SW 1271 (cell line): ENCODE measurements around the gene USP31.

Source experiments
- DNase-seq, 2 experiments: peaks; one replicate each; lab custom pipeline; 2025; lab: John Stamatoyannopoulos, UW

The USP31 gene

GRCh38 chr16:23149267-23149992 is at the start of gene USP31:
Gene USP31 (minus strand): TSS chr16:23149452. CDS start chr16:23149270, 182 bp downstream.
- peak; percentile 63 to 81 for DNase-seq

DNA sequence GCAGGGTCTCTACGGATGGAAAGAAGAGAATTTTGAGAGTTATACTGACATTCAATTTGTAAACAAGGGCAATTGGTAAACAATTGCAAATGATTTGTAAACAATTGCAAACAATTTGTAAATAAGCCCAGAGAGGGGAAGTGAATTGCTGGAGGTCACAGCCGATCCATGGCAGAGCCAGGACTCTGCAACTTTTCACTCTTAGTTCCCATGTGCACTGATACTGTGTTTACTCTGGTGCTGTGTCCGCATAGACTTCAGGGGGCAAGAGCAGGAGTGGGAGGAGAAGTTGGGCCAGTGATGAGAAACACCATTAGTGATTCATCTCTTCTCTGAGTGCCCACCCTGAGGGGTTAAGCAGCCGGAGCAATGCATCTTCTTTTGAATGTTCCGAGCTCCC is 47.3 kb upstream of the USP31 start:
- DNase-seq: no peak

DNA sequence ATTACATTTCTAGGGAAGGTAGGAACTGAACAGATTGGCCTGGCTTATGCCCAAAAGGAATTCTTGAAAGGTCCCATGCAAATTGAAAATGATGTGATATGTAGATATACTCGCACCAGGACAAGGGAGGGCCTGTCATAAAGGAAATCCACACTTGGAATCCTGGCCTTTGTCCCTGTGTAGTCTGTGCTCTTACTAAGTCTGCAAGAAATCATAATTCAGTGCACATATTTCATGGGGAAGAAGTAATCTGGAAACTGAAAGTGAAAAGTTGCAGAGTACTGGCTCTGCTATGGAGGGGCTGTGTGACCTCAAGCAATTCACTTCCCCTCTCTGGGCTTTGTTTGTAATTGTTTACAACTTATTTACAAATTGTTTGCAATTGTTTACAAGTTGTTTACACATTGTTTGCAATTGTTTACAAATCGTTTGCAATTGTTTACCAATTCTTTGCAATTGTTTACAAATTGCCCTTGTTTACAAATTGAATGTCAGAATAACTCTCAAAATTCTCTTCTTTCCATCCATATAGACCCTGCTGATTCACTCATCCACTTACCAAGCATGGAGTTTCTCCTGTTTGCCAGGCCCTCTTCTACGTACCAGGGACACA is 46.2 kb upstream of the USP31 start:
- DNase-seq: no peak

GRCh38 chr16:23194497-23195221 is 45.4 kb upstream of the USP31 start:
- DNase-seq: no peak

- no peak for DNase-seq
Observed at GRCh38 chr16:23188911-23189310, 39.7 kb upstream of the USP31 start.

DNA sequence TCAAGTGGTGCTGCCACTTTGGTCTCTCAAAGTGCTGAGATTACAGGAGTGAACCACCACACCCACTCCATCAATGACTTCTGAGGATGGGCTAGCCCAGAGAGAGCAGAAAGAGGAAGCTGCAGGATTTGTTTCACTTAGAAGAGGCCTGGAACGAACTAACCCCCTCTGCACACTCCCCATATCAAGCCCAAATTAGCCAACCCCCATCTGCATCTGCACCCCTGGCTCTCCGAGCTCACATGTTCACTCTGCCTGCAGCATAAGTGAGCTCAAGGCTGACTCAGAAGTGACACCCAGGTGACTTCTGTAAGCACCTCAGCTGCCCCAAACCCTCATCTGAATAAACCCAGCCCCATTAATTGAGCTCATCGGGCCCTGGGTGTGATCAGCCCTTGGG is 38.1 kb upstream of the USP31 start:
- DNase-seq: no peak

DNA sequence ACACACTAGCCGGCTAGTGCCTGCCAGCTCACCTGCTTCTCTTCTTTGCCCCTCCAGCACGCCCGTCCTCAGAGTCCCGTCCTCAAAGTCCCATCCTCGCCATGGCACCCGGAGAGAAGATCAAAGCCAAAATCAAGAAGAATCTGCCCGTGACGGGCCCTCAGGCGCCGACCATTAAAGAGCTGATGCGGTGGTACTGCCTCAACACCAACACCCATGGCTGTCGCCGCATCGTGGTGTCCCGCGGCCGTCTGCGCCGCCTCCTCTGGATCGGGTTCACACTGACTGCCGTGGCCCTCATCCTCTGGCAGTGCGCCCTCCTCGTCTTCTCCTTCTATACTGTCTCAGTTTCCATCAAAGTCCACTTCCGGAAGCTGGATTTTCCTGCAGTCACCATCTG is 36.9 kb upstream of the USP31 start:
- no peak for DNase-seq

- no peak for DNase-seq
Observed at GRCh38 chr16:23185656-23186055, 36.4 kb upstream of the USP31 start.

- no peak for DNase-seq
Observed at GRCh38 chr16:23183543-23183862, 34.3 kb upstream of the USP31 start.

- no peak for DNase-seq
Observed at GRCh38 chr16:23182679-23183542, 33.7 kb upstream of the USP31 start, which contains the start of gene SCNN1G. Gene SCNN1G (plus strand): TSS chr16:23182745. CDS start chr16:23186272, 3,527 bp downstream.

GRCh38 chr16:23182206-23182678 is 33.0 kb upstream of the USP31 start:
- peak in 1 of 2 experiments; percentile 11 for DNase-seq

DNA sequence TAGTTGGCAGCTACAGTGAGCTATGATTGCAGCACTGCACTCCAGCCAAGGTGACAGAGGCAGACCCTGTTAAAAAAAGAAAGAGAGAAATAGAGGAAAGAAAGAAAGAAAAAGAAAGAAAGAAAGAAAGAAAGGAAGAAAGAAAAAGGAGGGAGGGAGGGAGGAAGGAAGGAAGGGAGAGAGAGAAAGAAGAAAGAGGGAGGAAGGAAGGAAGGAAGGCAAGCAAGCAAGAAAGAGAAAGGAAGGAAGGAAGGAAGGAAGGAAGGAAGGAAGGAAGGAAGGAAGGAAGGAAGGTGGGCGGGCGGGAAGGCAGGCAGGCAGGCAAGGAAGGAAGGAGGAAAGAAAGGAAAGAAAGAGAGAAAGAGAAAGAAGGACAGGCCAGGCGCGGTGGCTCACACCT is 32.3 kb upstream of the USP31 start:
- DNase-seq: no peak

GRCh38 chr16:23175651-23176050 is 26.4 kb upstream of the USP31 start:
- no peak for DNase-seq

- DNase-seq: no peak
Observed at GRCh38 chr16:23174622-23175021, 25.4 kb upstream of the USP31 start.

- no peak for DNase-seq
Observed at GRCh38 chr16:23172994-23173393, 23.7 kb upstream of the USP31 start.

- DNase-seq: no peak
Observed at GRCh38 chr16:23172583-23172982, 23.3 kb upstream of the USP31 start.

- DNase-seq: no peak
Observed at GRCh38 chr16:23164736-23165135, 15.5 kb upstream of the USP31 start.

DNA sequence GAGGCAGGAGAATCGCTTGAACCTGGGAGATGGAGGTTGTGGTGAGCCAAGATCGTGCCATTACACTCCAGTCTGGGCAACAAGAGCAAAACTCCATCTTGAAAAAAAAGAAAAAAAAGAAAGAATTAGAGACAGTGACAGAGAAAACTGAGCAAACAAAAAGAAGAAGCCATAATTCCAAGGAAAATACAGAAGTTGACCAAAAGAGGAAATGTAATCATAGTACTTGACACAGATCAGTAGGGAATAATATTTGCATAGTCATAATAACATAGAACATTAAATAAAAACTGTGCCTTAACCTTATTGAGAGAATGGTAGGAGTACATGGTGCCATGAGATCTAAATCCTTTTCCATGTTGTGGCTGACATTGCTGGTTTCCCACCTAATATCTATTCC is 14.7 kb upstream of the USP31 start:
- DNase-seq: no peak

DNA sequence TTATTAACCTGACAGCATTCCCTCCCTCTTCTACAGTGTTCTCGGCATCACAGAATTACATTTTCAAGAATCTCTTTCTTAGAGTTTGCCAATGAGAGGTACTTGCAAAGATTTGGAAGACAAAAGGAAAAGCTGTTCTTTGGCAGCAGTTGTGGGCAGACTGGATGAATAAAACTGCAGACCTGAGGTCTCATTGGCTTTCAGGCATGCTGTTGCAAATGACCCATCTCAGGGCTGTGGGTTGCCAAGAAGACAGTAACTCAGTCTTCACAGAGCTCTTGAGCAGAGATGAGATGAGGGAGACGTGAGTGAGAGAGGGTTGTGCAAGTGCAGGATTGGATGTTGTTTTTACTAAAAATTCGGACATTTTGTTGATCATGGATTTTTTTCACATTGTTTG is 11.3 kb upstream of the USP31 start:
- DNase-seq: no peak

- no peak for DNase-seq
Observed at GRCh38 chr16:23160082-23160481, 10.8 kb upstream of the USP31 start.

GRCh38 chr16:23158114-23158513 is 8.9 kb upstream of the USP31 start:
- no peak for DNase-seq

- DNase-seq: no peak
Observed at GRCh38 chr16:23156946-23157460, 7.8 kb upstream of the USP31 start.
